IMR-90 (cell line): Measurements from ENCODE around the gene TINCR. TPM values are rescaled to one million over a fixed set of nuclear protein-coding genes. Genes with fewer than 3 reads are reported as not detected.

ENCODE experiments used
- ATAC-seq: fragments of 200-7000 bp; cut with Tn5 transposase; 2 replicates; pipeline ENCODE4 v1.9.1; 2020; ENCODE audit warnings: low read depth, mild to moderate bottlenecking, moderate library complexity
- BruUV-seq: library from RNA; stranded (reverse); fragments of 400-500 nt; replicated peaks from 2 replicates; lab custom pipeline; 2021; lab: Mats Ljungman, UMichigan
- CTCF ChIA-PET: fragments of 300-600 bp; formaldehyde crosslinking; extraction: SDS; loops from one replicate; lab custom pipeline; 2021; ENCODE audit warnings: antibody characterized with exemption; lab: Yijun Ruan, JAX
- POLR2A ChIA-PET: fragments of 300-600 bp; sonication (Branson Sonifier 250); formaldehyde crosslinking; loops from one replicate; lab custom pipeline; 2022; ENCODE audit warnings: antibody characterized with exemption; ENCODE audit not compliant: unreplicated experiment; lab: Charles Lee
- DNase-seq: peaks from one replicate; pipeline ENCODE4 v3.0.0; 2013
- H2AFZ ChIP-seq: replicated peaks from 2 replicates; pipeline ENCODE3; 2013; ENCODE audit warnings: low read length, mild to moderate bottlenecking; ENCODE audit not compliant: poor library complexity
- H2AK5ac ChIP-seq: 2 replicates; pipeline ENCODE4 v1.6.1; 2013; ENCODE audit warnings: low read depth, low read length, inconsistent platforms
- H2AK9ac ChIP-seq: replicated peaks from 2 replicates; pipeline ENCODE3; 2013; ENCODE audit warnings: mild to moderate bottlenecking, low read depth, low read length, moderate library complexity; ENCODE audit not compliant: poor library complexity
- H2BK120ac ChIP-seq: 2 replicates; pipeline ENCODE4 v1.6.1; 2013; ENCODE audit warnings: low read depth, low read length, inconsistent platforms
- H2BK15ac ChIP-seq: 3 replicates; pipeline ENCODE4 v1.6.1; 2013; ENCODE audit warnings: low read depth, low read length, inconsistent platforms
- H2BK20ac ChIP-seq: 2 replicates; pipeline ENCODE4 v1.6.1; 2013; ENCODE audit warnings: low read depth, mild to moderate bottlenecking, inconsistent platforms, low read length, moderate library complexity
- H2BK5ac ChIP-seq: 2 replicates; pipeline ENCODE4 v1.6.1; 2013; ENCODE audit warnings: mild to moderate bottlenecking, low read depth, low read length, inconsistent platforms; ENCODE audit not compliant: poor library complexity, severe bottlenecking
- H3K14ac ChIP-seq: replicated peaks from 2 replicates; pipeline ENCODE4 v1.6.1; 2013; ENCODE audit warnings: low read depth, low read length, inconsistent platforms
- H3K18ac ChIP-seq: 2 replicates; pipeline ENCODE4 v1.6.1; 2013; ENCODE audit warnings: low read depth, low read length, control low read depth
- H3K23ac ChIP-seq: 2 replicates; pipeline ENCODE4 v1.6.1; 2013; ENCODE audit warnings: low read depth, low read length, inconsistent platforms
- H3K27ac ChIP-seq: 2 replicates; pipeline ENCODE4 v1.5.1; 2013; ENCODE audit warnings: mild to moderate bottlenecking, control low read depth, low read length; ENCODE audit not compliant: insufficient read depth
- H3K27me3 ChIP-seq: 2 replicates; pipeline ENCODE4 v1.6.1; 2013; ENCODE audit warnings: low read length; ENCODE audit not compliant: control insufficient read depth, insufficient read depth
- H3K36me3 ChIP-seq: 2 replicates; pipeline ENCODE4 v1.6.1; 2013; ENCODE audit warnings: low read length, mixed read lengths; ENCODE audit not compliant: control insufficient read depth, insufficient read depth
- H3K4ac ChIP-seq: 2 replicates; pipeline ENCODE4 v1.6.1; 2013; ENCODE audit warnings: low read depth, low read length, inconsistent platforms
- H3K4me1 ChIP-seq: 2 replicates; pipeline ENCODE4 v1.6.1; 2013; ENCODE audit warnings: low read length, mixed read lengths; ENCODE audit not compliant: control insufficient read depth, insufficient read depth
- H3K4me2 ChIP-seq: 2 replicates; pipeline ENCODE4 v1.6.1; 2013; ENCODE audit warnings: low read depth, mild to moderate bottlenecking, control low read depth, low read length, moderate library complexity
- H3K4me3 ChIP-seq: 2 replicates; pipeline ENCODE4 v1.5.1; 2013; ENCODE audit warnings: low read depth, mild to moderate bottlenecking, control low read depth, low read length, moderate library complexity; ENCODE audit not compliant: insufficient read depth
- H3K56ac ChIP-seq: 2 replicates; pipeline ENCODE4 v1.6.1; 2013; ENCODE audit warnings: low read length, inconsistent platforms; ENCODE audit not compliant: insufficient read depth; ENCODE audit errors: extremely low read depth
- H3K79me1 ChIP-seq, 2 experiments: 2 replicates each; pipeline ENCODE4 v1.6.1; 2013; ENCODE audit warnings: low read length in 2 of 2, inconsistent platforms in 1 of 2, low read depth in 1 of 2
- H3K9ac ChIP-seq: 2 replicates; pipeline ENCODE4 v1.6.1; 2013; ENCODE audit warnings: low read depth, low read length, control low read depth
- H3K9me1 ChIP-seq: 2 replicates; pipeline ENCODE4 v1.6.1; 2013; ENCODE audit warnings: low read length, inconsistent platforms; ENCODE audit not compliant: insufficient read depth
- H3K9me3 ChIP-seq: 2 replicates; pipeline ENCODE4 v1.6.1; 2013; ENCODE audit warnings: low read length; ENCODE audit not compliant: control insufficient read depth, insufficient read depth
- H4K20me1 ChIP-seq: 2 replicates; pipeline ENCODE4 v1.6.1; 2013; ENCODE audit warnings: low read length, inconsistent platforms; ENCODE audit not compliant: insufficient read depth
- H4K5ac ChIP-seq: 2 replicates; pipeline ENCODE4 v1.6.1; 2013; ENCODE audit warnings: mild to moderate bottlenecking, low read depth, low read length, control low read depth
- H4K8ac ChIP-seq, 2 experiments: 2 replicates each; pipeline ENCODE4 v1.6.1; 2013; ENCODE audit warnings: low read depth in 2 of 2, low read length in 2 of 2, control low read depth in 1 of 2, inconsistent platforms in 1 of 2
- H4K91ac ChIP-seq: 2 replicates; pipeline ENCODE4 v1.6.1; 2013; ENCODE audit warnings: low read depth, low read length, inconsistent platforms; ENCODE audit not compliant: insufficient read depth
- CEBPB ChIP-seq: IDR thresholded peaks from 2 replicates; pipeline ENCODE4 v1.6.1; 2012; ENCODE audit warnings: low read depth, low read length, improper control_type of control experiment
- CHD1 ChIP-seq: IDR thresholded peaks from 2 replicates; pipeline ENCODE4 v1.6.1; 2012; ENCODE audit warnings: low read depth, low read length, improper control_type of control experiment
- FOS ChIP-seq: fragments of 150-350 bp; IDR thresholded peaks from 2 replicates; pipeline ENCODE4 v1.6.1; 2016; ENCODE audit warnings: low read depth, low read length
- NFE2L2 ChIP-seq: fragments of 150-350 bp; IDR thresholded peaks from 2 replicates; pipeline ENCODE4 v1.6.1; 2016; ENCODE audit warnings: low read depth, mild to moderate bottlenecking, low read length
- RAD21 ChIP-seq: IDR thresholded peaks from 2 replicates; pipeline ENCODE4 v1.6.1; 2012; ENCODE audit warnings: low read length, improper control_type of control experiment
- WGBS, 2 experiments: methylation state at CpG; one replicate each; pipeline versions ENCODE4 v1.1.5 to v1.1.7; 2013; ENCODE audit warnings: missing lambda C conversion rate in 2 of 2; ENCODE audit not compliant: insufficient read length in 1 of 2; ENCODE audit errors: extremely low coverage in 2 of 2; 5-methylcytosine and 5-hydroxymethylcytosine counted together
- dilution Hi-C: fragments of 300-500 bp; cut with HindIII; formaldehyde crosslinking; loops from one replicate; pipeline ENCODE4 v1.14.3; 2018; ENCODE audit warnings: low sequenced_read_pairs; ENCODE audit not compliant: unreplicated experiment
- in situ Hi-C: fragments of 300-500 bp; cut with MboI; formaldehyde crosslinking; loops from 3 replicates; pipeline ENCODE4 v1.14.3; 2019; ENCODE audit warnings: low sequenced_read_pairs, inconsistent platforms, mixed read lengths
- intact Hi-C: fragments of 100-400 bp; cut with micrococcal nuclease; formaldehyde crosslinking; loops from 2 replicates; pipeline ENCODE4 v1.10.0; 2022
- polyA plus RNA-seq, 3 experiments: library from polyadenylated mRNA; depleted of rRNA; stranded (reverse); fragments of >200 nt; gene quantifications; 2 replicates each; pipeline ENCODE4 v1.2.3, GENCODE V29; 2012; ENCODE audit warnings: low replicate concordance in 1 of 3
- total RNA-seq: library from RNA; depleted of rRNA; stranded (reverse); fragments of >200 nt; gene quantifications from 2 replicates; pipeline ENCODE4 v1.2.3, GENCODE V29; 2012

Gene TINCR
- total and polyA plus RNA-seq, 2 of the 4 experiments (the other 2 are of a cell fraction): 0.05 TPM; not detected in 1

GRCh38 chr19:5572556-5573286, 5.0 kb upstream of the TINCR start:
- intact Hi-C loops (loop anchor here (10.0 kb wide), 1 partner anchor 198 kb away; no protein-coding TSS in a partner anchor), dilution Hi-C loops (no loop called here), in situ Hi-C loops (no loop called here)
- WGBS, 2 experiments: 75% methylated on average over 4 of the region's 14 CpGs; no CpG with 5 or more reads in 1 of the 2 experiments
- no peaks in the 10 kb centered on the region for H3K79me1 ChIP-seq
- no TSS peak for BruUV-seq
- no peak overlapping the region for H3K4me2 ChIP-seq
- ChIA-PET POLR2A (no interaction called here), CTCF (no interaction called here)
- no peak overlapping the region for H2BK15ac ChIP-seq
- H3K4ac ChIP-seq: no peak overlapping the region
- no peak for TF ChIP-seq RAD21
- no peak for TF ChIP-seq CEBPB
- TF ChIP-seq FOS: no peak
- no peak for TF ChIP-seq NFE2L2
- no peak for TF ChIP-seq CHD1
- H3K9me1 ChIP-seq: no peaks in the 10 kb centered on the region
- H2AK9ac ChIP-seq: no peak overlapping the region
- H3K4me1 ChIP-seq: no peaks in the 10 kb centered on the region; the same call in 1 of the 2 replicates
- H4K20me1 ChIP-seq: no peaks in the 10 kb centered on the region
- no peak overlapping the region for H3K27ac ChIP-seq
- no peak overlapping the region for H2BK120ac ChIP-seq
- H4K91ac ChIP-seq: no peak overlapping the region
- ATAC-seq (no peak), DNase-seq (no peak)
- H4K5ac ChIP-seq: no peak overlapping the region
- peaks cover 6% of the 10 kb centered on the region for H3K27me3 ChIP-seq
- H2AK5ac ChIP-seq: no peak overlapping the region
- H3K9me3 ChIP-seq: no peaks in the 10 kb centered on the region
- no peak overlapping the region for H4K8ac ChIP-seq
- no peak overlapping the region for H3K23ac ChIP-seq
- H3K56ac ChIP-seq: no peak overlapping the region
- H2BK5ac ChIP-seq: no peak overlapping the region
- H3K14ac ChIP-seq: no peak overlapping the region
- H3K4me3 ChIP-seq: no peak overlapping the region
- H2AFZ ChIP-seq: no peak overlapping the region
- H2BK20ac ChIP-seq: no peak overlapping the region
- no peak overlapping the region for H3K18ac ChIP-seq
- H3K9ac ChIP-seq: no peak overlapping the region
- H3K36me3 ChIP-seq: no peaks in the 10 kb centered on the region
